HepG2 (cell line): Measurements from ENCODE around the gene ATG2A. TPM values are rescaled to one million over a fixed set of nuclear protein-coding genes. Genes with fewer than 3 reads are reported as not detected.

Source experiments
- AGO1 ChIP-seq: fragments of 200-400 bp; formaldehyde crosslinking; IDR thresholded peaks from 2 replicates; pipeline ENCODE4 v1.6.1; 2017; ENCODE audit warnings: mild to moderate bottlenecking, low read depth, low read length, moderate library complexity; ENCODE audit not compliant: poor library complexity, severe bottlenecking
- CBX5 ChIP-seq: sonication (generic); formaldehyde crosslinking; IDR thresholded peaks from 2 replicates; pipeline ENCODE4 v1.4.0; 2020; ENCODE audit warnings: missing genetic modification reagents, borderline replicate concordance
- CENPX ChIP-seq: sonication (generic); formaldehyde crosslinking; IDR thresholded peaks from 2 replicates; pipeline ENCODE4 v1.9.0; 2021; ENCODE audit warnings: mild to moderate bottlenecking, missing genetic modification reagents, moderate library complexity
- ERF ChIP-seq: IDR thresholded peaks from 2 replicates; pipeline ENCODE4 v1.6.1; 2018; ENCODE audit warnings: missing biosample characterization, missing genetic modification reagents
- ESRRA ChIP-seq: sonication (generic); formaldehyde crosslinking; IDR thresholded peaks from 2 replicates; pipeline ENCODE4 v1.5.1; 2020; ENCODE audit warnings: mild to moderate bottlenecking, low read depth, missing genetic modification reagents
- HNF4A ChIP-seq: sonication (generic); formaldehyde crosslinking; IDR thresholded peaks from 2 replicates; pipeline ENCODE4 v1.4.0; 2020; ENCODE audit warnings: missing genetic modification reagents
- HNF4G ChIP-seq, 2 experiments: sonication (generic) in 1 of 2; formaldehyde crosslinking in 1 of 2; IDR thresholded peaks; 2 replicates each; pipeline versions ENCODE4 v1.4.0 to v1.6.1; 2011 to 2020; ENCODE audit warnings: borderline replicate concordance in 2 of 2, low read depth in 2 of 2, mild to moderate bottlenecking in 2 of 2, low read length in 1 of 2, missing genetic modification reagents in 1 of 2, moderate library complexity in 1 of 2
- HOXA3 ChIP-seq: sonication (generic); formaldehyde crosslinking; IDR thresholded peaks from 2 replicates; pipeline ENCODE4 v1.5.0; 2020; ENCODE audit warnings: missing genetic modification reagents
- KLF11 ChIP-seq: IDR thresholded peaks from 2 replicates; pipeline ENCODE4 v1.6.1; 2016; ENCODE audit warnings: missing compliant biosample characterization
- KLF6 ChIP-seq: IDR thresholded peaks from 2 replicates; pipeline ENCODE4 v1.8.0; 2016; ENCODE audit warnings: missing biosample characterization, missing genetic modification reagents
- NFE2L2 ChIP-seq: fragments of 150-350 bp; IDR thresholded peaks from 2 replicates; pipeline ENCODE4 v1.6.1; 2014; ENCODE audit warnings: low read length
- RXRA ChIP-seq: sonication (generic); formaldehyde crosslinking; IDR thresholded peaks from 2 replicates; pipeline ENCODE4 v1.5.1; 2020; ENCODE audit warnings: missing genetic modification reagents
- SALL1 ChIP-seq: sonication (generic); formaldehyde crosslinking; IDR thresholded peaks from 2 replicates; pipeline ENCODE4 v1.8.0; 2022; ENCODE audit warnings: mild to moderate bottlenecking, missing genetic modification reagents
- SAP130 ChIP-seq: IDR thresholded peaks from 2 replicates; pipeline ENCODE4 v1.6.1; 2016; ENCODE audit warnings: low read depth
- SATB2 ChIP-seq: sonication (generic); formaldehyde crosslinking; IDR thresholded peaks from 2 replicates; pipeline ENCODE4 v1.5.0; 2020; ENCODE audit warnings: missing genetic modification reagents
- SIN3B ChIP-seq: fragments of 150-350 bp; IDR thresholded peaks from 2 replicates; pipeline ENCODE4 v1.6.1; 2014; ENCODE audit warnings: low read length
- SMC3 ChIP-seq: IDR thresholded peaks from 2 replicates; pipeline ENCODE4 v1.6.1; 2011; ENCODE audit warnings: low read length, improper control_type of control experiment
- STAG1 ChIP-seq: sonication (generic); formaldehyde crosslinking; IDR thresholded peaks from 2 replicates; pipeline ENCODE4 v1.4.0; 2020; ENCODE audit warnings: missing genetic modification reagents
- ZNF256 ChIP-seq: sonication (generic); formaldehyde crosslinking; conservative IDR thresholded peaks from 2 replicates; pipeline ENCODE4 v1.4.0; 2020; ENCODE audit warnings: missing genetic modification reagents
- ZNF484 ChIP-seq: sonication (generic); formaldehyde crosslinking; IDR thresholded peaks from 2 replicates; pipeline ENCODE4 v1.5.1; 2020; ENCODE audit warnings: mild to moderate bottlenecking, low read depth, missing genetic modification reagents, borderline replicate concordance
- ZNF556 ChIP-seq: sonication (generic); formaldehyde crosslinking; IDR thresholded peaks from 2 replicates; pipeline ENCODE4 v1.4.0; 2020; ENCODE audit warnings: mild to moderate bottlenecking, missing genetic modification reagents, borderline replicate concordance
- ZNF567 ChIP-seq: sonication (generic); formaldehyde crosslinking; IDR thresholded peaks from 2 replicates; pipeline ENCODE4 v1.8.1; 2023; ENCODE audit warnings: mild to moderate bottlenecking, missing genetic modification reagents, borderline replicate concordance
- ZNF607 ChIP-seq: sonication (generic); formaldehyde crosslinking; IDR thresholded peaks from 2 replicates; pipeline ENCODE4 v1.5.1; 2020; ENCODE audit warnings: missing genetic modification reagents, mild to moderate bottlenecking, borderline replicate concordance
- ZNF891 ChIP-seq: sonication (generic); formaldehyde crosslinking; IDR thresholded peaks from 2 replicates; pipeline ENCODE4 v1.5.0; 2020; ENCODE audit warnings: mild to moderate bottlenecking, missing genetic modification reagents
- ZSCAN21 ChIP-seq: sonication (generic); formaldehyde crosslinking; IDR thresholded peaks from 2 replicates; pipeline ENCODE4 v1.8.0; 2022; ENCODE audit warnings: mild to moderate bottlenecking, missing genetic modification reagents, moderate library complexity, borderline replicate concordance
- polyA plus RNA-seq, 8 experiments: library from polyadenylated mRNA; depleted of rRNA in 3 of 8; stranded (reverse) in 7 of 8; unstranded in 1 of 8; fragments of >200 nt; fragmentation: Illumina TruSeq in 4 of 8; extraction: Trizol in 4 of 8; gene quantifications; 2 replicates each; pipeline versions ENCODE4 v1.2.1 to v1.2.3, GENCODE V29; 2011 to 2016; ENCODE audit warnings: low read depth in 4 of 8, missing spikeins in 1 of 8, mixed read lengths in 1 of 8; ENCODE audit not compliant: insufficient read depth in 1 of 8
- total RNA-seq, 5 experiments: library from RNA; depleted of rRNA; stranded (reverse); fragments of >200 nt; fragmentation: Illumina TruSeq; extraction: Trizol; gene quantifications; 2 replicates each; pipeline ENCODE4 v1.2.3, GENCODE V29; 2016; ENCODE audit warnings: low read depth in 1 of 5
- TF ChIP-seq, protein P1 (sequence below): IDR thresholded peaks from 2 replicates; pipeline ENCODE4 v1.6.1; 2016; ENCODE audit warnings: mild to moderate bottlenecking

ATG2A gene
- total and polyA plus RNA-seq, 2 of the 13 experiments (the other 11 are each of a cell fraction or from before 2014, with no cell fraction given) = 6.7 to 8.0 TPM

DNA sequence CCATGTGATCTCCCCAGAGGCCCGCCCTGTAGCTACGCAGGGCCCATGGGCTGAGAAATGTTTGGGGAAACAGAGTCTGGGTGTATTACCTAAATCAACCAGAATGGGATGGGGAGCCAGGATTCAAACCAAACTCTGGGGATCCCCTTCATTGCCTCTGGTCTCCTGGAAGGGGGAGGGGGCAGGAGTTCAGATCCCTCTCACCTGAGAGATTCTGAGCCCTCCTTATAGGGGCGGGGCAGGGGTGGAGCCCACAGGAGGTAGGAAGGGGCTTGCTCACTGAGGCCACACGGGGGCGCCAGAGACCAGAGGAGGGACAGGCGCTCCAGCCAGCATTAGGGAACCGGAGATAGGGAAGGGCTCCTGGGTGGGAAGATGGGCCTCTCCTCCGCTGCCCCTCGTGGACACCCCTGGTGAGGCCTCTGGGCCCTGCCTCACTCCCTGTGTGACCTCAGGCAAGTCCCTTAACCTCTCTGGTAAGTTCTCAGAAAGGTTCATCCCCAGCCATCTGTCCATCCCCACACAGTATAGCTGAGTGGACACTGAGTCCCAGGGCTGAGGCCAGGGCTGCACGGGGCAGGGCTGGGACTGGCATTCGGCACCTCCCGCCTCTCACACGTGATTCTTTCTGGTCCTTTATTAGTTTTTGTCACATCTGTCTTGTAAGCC is 69.9 kb downstream of the ATG2A start (continued):
- TF ChIP-seq ZNF567 (CRISPR knock-in tag) = peak; percentile 41; the same call in 1 of the 2 replicates
- TF ChIP-seq, protein P1, sequence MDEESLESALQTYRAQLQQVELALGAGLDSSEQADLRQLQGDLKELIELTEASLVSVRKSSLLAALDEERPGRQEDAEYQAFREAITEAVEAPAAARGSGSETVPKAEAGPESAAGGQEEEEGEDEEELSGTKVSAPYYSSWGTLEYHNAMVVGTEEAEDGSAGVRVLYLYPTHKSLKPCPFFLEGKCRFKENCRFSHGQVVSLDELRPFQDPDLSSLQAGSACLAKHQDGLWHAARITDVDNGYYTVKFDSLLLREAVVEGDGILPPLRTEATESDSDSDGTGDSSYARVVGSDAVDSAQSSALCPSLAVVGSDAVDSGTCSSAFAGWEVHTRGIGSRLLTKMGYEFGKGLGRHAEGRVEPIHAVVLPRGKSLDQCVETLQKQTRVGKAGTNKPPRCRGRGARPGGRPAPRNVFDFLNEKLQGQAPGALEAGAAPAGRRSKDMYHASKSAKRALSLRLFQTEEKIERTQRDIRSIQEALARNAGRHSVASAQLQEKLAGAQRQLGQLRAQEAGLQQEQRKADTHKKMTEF (CRISPR knock-in tag) = peak; percentile 44; the same call in 1 of the 2 replicates
- TF ChIP-seq ZSCAN21 = no peak
- 0 out of 2 replicates have a peak, but pooled peaks have one; percentile 29 for TF ChIP-seq SIN3B
- TF ChIP-seq KLF11 (CRISPR knock-in tag) = peak; percentile 48; the same call in 1 of the 2 replicates
- TF ChIP-seq CENPX (CRISPR knock-in tag) = no peak
- peak; percentile 45; the same call in 1 of the 2 replicates for TF ChIP-seq HOXA3
- peak; percentile 62; the same call in 1 of the 2 replicates for TF ChIP-seq SMC3
- TF ChIP-seq RXRA = peak; percentile 37; the same call in 1 of the 2 replicates
- TF ChIP-seq ZNF556 = no peak
- peak; percentile 67; the same call in 1 of the 2 replicates for TF ChIP-seq ZNF891 (CRISPR knock-in tag)
- peak; percentile 48; the same call in 1 of the 2 replicates for TF ChIP-seq CBX5 (CRISPR knock-in tag)
- no peak for TF ChIP-seq ZNF256
- peak; percentile 70; the same call in 1 of the 2 replicates for TF ChIP-seq SALL1 (CRISPR knock-in tag)
- TF ChIP-seq AGO1 = no peak
- TF ChIP-seq SATB2 = no peak
- peak; percentile 89 for TF ChIP-seq ERF
- TF ChIP-seq HNF4A = 0 out of 2 replicates have a peak, but pooled peaks have one; percentile 6
- no peak for TF ChIP-seq ZNF484 (CRISPR knock-in tag)
- TF ChIP-seq HNF4G (IDR thresholded peaks at IDR 0.05; ENCODE audit: borderline replicate concordance, low read depth, low read length) = no peak
- TF ChIP-seq HNF4G (CRISPR knock-in tag; IDR thresholded peaks at IDR 0.05; ENCODE audit: borderline replicate concordance, low read depth) = 0 out of 2 replicates have a peak, but pooled peaks have one; percentile 2
- peak; percentile 97 for TF ChIP-seq STAG1 (CRISPR knock-in tag)
- no peak for TF ChIP-seq NFE2L2
- no peak for TF ChIP-seq ESRRA
- TF ChIP-seq KLF6 (CRISPR knock-in tag) = 0 out of 2 replicates have a peak, but pooled peaks have one; percentile 30
- no peak for TF ChIP-seq ZNF607 (CRISPR knock-in tag)
- peak; percentile 77 for TF ChIP-seq SAP130
